GM21360 (cell line): Measurements from ENCODE around the gene SRGN.
"Not testable (repeated sequence)": the region's sequence is repeated elsewhere in the genome, so short reads cannot be mapped to it uniquely, and the experiment has no call there.

ENCODE experiments used
- ATAC-seq: cut with Tn5 transposase; IDR thresholded peaks from one replicate; pipeline ENCODE4 v1.9.1; 2021; ENCODE audit warnings: mild to moderate bottlenecking, moderate library complexity; ENCODE audit not compliant: unreplicated experiment

The SRGN gene, protein sequence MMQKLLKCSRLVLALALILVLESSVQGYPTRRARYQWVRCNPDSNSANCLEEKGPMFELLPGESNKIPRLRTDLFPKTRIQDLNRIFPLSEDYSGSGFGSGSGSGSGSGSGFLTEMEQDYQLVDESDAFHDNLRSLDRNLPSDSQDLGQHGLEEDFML

DNA sequence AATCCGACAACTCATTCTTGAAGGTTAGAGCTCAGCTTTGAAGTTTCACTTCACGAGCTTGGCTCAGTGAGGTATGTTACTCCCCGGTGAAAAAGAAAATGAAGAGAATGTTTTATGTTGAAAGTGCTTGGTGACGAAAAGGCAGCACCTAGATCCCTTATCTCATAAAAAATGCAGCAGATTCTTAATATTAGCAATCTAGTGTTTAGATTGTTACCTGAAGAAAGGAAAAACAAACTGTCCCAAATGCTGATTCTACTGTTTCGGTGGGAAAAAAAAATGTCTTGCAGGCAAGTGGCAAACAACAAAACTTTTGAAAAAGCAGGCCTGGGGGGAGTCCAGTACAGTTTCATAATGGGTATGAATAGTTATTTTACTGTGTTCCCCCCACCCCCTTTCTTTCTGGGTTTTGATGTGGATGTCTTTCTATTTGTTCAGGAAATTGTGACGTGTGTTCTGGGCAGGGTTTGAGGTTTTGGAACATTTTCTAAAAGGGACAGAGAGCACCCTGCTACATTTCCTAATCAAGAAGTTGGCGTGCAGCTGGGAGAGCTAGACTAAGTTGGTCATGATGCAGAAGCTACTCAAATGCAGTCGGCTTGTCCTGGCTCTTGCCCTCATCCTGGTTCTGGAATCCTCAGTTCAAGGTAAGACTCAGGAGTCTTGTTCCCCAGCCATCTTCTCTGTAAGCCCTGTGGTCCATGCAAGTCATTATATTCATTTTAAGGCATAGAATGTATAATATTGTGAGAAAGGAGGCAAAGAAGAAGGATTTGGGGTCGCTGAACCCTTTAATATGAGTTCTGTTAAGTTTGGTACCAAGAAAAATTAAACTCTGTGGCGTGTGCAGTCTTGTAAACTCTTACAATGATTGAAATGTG, at the start of gene SRGN:
Gene SRGN (plus strand): TSS at position 514 of the 881 bp plus-strand sequence. CDS start 55 bp downstream, at position 569.
- peak; percentile 54 for ATAC-seq

DNA sequence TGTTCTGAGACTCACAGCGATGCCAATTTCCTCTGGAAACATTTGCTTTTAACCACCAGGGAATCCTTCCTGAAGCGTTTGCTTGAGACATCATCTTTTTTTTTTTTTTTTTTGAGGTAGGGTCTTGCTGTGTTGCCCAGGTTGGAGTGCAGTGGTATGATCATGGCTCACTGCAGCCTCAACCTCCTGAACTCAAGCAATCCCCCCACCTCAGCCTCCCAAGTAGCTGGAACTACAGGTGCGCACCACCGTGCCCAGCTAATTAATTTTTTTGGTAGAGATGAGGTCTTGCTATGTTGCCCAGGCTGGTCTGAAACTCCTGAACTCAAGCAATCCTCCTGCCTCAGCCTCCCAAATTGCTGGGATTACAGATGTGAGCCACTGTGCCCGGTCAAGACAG, 47.0 kb upstream of the SRGN start:
- not testable (repeated sequence) for ATAC-seq

DNA sequence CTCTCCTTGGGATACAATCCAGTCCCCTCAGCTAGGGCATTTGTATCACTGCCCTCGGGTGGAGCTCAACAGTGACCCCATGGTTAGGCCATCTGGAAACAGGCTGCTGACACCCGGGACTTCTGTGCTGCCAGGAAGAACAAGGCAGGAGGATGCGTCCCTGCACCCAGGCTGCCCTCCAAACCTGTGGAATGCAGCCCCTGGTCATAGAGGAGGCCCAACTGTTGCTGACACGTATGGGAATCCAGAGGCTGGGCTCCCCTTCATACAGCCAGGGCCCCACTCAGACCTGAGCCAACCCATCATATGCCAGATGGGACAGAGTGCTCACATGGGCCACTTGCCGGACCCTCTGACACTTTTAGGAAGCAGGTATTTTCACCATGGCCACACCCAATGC, 45.5 kb upstream of the SRGN start:
- no peak for ATAC-seq

DNA sequence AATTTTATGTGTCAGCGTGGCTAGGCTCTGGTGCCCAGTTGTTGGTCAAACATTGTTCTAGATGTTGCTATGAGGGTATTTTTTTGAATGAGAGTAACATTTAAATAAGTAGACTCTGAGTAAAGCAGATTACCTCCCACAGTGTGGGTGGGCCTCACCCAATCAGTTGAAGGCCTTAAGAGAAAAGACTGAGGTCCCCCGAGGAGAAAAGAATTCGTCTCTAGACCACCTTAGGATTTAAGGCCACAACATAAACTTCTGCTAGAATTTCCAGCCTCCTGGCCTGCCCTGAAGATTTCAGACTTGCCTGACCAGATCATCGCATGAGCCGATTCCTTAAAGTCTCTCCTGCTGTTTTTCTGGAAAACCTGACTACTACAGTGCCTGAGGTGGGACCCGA, 45.1 kb upstream of the SRGN start:
- ATAC-seq, result no peak

DNA sequence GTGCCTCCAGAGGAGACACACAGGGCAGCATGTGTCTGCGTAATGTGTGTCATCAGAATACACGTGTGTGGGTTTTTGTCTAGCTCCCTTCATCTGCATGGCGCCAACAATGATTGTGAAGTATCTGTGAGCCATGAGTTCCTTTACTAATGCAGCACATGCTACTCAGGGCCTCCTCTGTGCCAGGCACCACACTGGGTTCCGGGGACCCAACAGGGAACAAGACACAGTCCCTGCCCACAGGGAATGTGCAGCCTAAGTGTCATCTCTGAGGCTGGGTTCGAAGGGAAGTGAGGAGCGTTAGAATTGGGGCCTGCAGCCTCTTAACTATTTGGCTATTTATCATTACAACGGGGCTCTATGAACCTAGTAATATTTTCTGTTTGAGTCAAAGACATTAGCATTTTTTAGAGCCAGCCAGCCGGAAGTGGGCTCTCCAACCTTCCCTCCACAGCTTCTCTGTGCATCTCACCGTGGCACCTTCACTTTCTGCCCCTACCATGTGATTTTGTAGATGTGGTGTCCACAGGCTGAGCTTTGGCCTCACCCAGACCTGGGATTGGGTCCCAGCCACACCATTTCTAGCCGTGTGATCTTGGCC, 43.9 kb upstream of the SRGN start:
- ATAC-seq, result peak; percentile 33

DNA sequence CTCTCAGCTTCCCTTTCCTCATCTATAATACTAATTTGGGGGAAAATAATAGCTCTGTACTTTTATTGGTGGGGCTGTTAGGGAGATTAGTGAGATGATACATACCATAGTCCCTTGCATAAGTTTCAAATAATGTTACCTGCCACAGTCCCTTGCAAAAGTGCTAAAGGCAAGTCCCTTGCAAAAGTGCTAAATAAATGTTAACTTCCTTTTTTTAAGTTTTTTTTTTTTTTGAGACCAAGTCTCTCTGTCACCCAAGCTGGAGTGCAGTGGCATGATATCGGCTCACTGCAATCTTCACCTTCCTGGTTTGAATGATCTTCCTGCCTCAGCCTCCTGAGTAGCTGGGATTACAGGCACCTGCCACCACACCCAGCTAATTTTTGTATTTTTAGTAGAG, 43.4 kb upstream of the SRGN start:
- peak; percentile 14 for ATAC-seq

DNA sequence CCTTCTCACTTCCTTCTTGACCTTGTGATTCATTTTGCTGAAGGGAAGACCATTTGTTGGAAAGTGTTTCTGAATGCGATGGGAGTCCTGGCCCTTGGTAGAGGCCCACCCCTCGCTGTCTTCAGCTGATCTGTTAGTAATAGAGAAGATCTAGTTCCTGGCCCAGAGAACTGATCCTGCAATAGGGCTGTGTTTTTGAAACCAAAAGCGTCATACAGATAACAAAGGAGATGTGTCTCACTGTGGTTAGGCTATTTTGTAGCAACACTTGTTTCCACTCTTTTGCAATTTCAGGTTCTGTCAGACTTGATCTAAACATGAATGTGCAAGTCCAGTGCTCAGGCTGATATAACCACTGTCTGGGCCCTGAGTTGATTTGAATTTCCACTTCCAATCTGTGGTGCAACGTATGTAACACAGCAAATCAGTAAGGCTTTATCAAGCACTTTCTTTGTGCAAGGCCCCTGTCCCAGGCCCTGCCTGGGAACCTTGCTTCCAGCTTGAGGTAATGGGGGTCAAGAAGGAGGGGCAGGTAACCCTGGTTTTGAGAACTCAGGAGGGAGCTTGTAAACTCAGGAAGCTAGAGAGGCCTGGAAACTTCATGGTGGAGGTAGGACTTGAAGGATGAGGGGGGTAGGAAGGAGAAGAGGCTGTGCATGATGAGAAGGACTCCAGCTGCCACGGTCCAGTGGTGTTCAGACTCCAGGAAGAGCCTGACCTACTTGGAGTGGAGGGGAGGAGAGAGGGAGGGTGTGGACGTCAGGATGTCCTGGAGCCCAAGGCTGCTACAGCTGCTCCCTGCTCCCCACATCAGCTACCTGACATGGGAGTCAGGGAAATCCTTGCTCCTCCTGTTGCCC, 42.2 kb upstream of the SRGN start:
- peak; percentile 56 for ATAC-seq

DNA sequence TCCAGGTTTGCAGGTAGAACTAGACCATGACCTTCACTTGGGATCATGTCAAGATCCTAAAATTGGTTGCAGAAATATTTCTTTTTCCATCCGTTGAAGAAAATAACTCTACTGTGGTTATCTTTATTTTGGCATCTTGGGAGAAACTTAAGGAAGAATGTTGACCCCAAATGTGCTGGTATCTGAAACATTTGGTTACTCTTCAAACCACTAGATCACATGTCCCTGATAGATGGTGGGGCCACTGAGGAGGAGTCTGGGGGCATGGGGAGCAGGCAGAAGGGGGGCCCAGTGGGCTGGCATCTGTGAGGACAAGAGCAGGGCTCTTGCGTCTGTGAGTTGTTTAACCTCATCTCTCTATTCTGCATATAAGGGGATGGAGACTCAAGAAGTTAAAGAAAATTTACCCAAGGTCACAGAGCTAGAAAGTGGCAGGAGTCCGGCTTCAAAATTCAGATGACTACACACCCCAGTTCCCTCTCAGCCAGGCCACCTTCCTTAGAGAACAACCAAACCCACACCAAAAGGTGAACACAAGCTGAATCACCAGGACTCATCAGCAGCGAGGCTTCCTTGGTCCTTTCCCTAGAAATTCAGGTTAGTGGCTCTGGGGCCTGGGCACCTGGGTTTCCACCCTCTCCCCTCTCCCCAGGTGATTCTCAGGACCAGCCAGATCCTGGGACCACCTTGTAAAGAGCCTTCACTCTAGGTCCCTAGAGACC, 40.6 kb upstream of the SRGN start:
- ATAC-seq, result no peak

DNA sequence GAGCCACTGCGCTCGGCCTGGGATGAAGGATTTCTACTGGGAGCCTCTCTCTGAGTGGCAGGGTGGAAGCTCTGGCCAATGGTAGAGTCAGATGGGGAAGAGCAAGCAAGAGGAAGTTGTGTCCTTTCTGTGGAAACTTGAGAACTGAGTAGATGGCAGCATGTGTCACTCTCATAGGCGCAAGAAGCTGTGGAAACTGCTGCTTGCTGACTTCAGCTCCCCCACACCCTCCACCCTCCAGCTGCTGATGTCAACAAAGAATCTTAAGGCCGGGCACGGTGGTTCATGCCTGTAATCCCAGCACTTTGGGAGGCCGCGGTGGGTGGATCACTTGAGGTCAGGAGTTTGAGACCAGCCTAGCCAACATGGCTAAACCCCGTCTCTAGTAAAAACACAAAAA, 39.8 kb upstream of the SRGN start:
- no peak for ATAC-seq

DNA sequence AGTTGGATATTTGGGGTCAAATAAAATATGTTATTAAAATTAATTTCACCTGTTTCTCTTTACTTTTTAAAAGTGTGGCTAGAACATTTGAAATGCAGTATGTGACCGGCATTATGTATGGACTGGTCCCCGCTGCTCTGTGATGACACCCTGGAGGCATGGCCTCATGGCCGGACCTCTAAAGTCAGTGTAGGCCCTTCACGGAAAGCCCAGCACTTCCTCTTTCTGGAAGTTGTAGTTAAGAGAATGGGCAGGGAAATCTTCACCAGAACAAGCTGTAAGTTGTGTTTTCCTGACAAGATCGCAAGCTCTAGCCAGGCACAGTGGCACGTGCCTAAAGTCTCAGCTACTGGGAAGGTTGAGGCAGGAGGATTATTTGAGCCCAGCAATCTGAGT, 38.3 kb upstream of the SRGN start:
- no peak for ATAC-seq

DNA sequence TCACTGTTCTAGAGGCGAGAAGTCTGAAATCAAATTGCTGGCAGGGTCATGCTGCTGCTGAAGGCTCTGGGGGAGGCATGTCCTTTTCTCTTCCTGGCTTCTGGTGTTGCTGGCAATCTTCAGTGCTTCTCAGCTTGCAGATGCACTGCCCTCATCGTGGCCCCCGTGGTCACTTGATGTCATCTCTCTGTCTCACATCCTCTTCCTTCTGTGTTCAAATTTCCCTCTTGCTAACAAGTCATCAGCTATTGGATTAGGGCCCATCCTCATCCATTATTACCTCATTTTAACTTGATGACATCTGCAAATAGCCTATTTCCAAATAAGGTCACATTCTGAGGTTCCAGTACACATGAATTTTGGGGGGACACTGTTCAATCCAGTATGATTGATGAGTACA, 36.6 kb upstream of the SRGN start:
- ATAC-seq, result no peak

DNA sequence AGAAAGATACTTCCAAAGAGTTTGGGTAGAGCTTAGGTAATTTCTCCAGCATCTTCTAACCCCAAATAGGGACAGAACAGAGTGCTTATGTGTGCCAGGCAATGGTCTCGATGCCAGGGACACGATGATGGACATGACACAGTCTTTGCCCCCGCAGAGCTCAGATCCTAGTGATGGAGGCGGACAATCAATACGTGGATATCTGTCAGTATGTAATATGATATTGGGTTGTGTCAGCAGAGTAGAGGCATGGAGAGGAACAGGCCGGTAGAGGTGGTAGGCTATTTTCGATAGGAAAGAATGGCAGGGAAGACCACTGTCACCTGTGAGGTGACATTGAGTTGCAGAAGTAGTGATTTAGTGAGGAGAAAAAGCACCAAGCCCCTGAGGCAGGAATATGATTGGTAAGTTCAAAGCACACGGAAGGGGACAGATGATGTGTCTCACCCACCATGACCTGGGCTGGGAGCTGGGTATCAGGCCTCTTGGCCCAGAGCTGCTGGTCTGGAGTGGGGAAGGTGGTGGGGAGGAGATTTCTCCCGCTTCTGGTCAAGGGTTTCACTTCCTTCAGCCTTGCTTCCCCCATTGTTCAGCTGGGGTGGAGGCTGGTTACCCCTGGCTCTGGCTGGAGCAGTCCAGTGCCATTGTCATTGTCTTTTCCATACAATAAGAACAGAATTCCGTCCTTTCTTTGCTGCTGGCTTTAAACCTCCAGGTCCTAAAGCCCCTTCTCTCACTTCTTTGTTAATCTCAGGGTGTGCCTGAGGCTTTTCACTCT, 36.0 kb upstream of the SRGN start:
- no peak for ATAC-seq

DNA sequence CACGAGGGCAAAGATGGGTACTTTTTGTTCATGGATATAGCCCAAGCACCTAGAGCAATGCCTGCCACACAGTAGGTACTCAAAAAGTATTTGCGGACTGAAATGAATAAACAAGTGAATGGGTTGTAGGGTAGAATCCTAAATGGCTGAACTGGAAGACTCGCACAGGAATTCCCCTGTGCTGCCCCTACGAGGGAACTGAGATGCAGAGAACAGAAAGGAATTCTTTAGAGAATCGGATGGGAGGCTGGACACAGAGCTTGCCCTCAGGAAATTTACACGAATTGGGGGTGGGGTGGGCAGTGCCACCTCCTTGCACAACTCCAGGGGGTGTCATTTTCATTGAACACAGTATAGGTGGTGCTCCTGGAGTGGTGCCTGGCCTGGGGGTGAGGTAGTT, 35.2 kb upstream of the SRGN start:
- no peak for ATAC-seq

DNA sequence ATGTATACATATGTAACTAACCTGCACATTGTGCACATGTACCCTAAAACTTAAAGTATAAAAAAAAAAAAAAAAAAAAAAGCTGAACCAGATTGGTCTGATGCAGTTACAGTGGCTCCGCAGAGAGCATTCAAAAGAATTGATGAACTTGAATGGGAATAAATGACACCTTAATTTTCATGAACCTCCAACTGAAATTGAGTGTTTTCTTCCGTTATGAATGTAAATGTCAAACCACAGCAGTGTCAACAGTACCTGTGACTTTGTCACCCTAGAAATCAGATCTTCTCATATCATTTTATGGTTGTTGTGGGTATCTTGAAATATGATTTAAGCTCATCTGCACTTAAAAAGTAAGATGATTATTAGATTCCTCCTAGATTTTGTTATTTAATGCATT, 32.7 kb upstream of the SRGN start:
- ATAC-seq, result no peak

DNA sequence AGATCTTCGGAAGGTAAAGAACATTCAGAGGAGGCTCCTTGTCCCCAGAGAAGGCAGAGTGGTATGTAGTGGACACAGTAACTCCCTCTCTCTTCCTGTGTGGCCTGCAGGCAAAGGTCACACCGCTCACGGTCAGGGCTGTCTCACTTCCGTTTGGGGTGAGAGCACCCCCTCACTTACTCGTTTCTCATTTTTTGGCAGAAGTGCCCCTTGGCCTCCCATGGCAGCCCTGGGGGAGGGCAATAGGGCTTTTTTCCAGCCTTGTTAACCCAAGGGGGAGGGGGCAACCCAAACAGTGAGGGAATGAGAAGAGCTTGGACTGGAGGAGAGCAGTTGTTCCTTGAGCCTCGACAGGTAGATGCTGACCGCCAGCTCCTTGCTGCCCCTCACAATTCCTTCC, 31.8 kb upstream of the SRGN start:
- ATAC-seq, result no peak

DNA sequence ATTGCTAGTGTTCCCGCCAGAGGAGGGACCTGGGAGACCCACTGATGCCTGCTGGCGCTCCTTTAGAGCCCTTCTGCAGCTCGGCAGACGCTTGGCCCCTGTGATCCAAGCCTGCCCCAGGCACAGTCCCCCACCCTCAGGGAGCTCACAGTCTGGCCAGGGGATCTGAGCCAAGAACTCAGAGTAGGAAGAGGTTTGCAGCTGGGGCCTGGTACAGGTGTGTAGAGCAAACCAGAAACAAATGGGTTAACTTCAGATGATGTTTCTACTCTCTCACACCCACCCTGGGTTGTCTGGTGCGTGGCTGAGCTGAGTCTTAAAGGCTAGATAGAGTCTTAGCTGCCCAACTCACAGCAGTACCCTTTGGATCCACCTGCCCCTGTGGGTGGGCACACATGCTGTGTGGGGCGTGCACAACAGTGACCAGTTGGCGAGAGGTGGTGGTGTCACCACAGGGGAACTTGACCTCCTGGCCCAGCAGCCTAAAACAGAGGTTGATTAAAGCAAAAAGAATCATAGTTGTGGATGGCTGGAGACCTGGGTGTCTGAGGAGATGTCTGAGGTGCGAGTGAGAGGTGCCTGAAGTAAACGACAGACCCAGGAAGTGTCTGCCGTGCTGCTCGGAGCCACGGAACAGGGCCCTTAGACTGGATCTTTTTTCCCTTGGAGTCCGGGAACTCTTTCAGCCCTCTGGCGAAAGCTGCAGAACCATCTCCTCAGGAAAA, 31.2 kb upstream of the SRGN start:
- no peak for ATAC-seq

DNA sequence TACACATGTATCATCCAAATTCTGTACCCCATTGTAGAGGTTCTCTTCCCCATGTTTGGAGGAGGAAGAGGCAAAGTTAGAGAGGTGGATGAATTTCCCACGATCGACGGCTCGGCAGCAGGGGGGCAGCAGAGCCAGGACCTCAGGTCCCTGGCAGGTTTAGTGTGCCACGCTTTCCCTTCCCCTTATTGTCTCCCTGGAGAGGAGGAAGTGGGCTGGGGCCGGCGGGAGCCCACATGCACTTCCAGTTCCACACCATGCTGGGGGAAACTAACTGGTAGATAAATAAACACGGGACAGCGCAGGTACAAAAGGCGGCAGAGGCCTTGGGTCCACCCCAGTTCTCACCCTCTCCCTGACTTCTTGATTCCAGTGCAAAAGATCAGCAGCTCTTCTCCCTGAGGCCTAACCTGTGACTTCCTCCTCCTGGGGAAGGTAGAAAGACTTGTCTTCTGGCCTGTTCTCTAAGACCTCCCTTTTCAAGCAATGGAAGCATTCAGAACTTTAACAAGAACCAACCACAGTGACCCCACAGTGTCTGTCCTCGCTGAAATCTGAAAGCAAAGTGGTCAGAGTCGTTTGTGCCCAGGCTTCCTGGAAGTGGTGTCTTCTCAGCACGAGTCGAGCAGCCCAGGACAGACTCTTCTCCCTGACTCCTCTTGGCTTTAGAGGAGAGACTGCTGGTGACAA, 30.5 kb upstream of the SRGN start:
- ATAC-seq, result no peak

DNA sequence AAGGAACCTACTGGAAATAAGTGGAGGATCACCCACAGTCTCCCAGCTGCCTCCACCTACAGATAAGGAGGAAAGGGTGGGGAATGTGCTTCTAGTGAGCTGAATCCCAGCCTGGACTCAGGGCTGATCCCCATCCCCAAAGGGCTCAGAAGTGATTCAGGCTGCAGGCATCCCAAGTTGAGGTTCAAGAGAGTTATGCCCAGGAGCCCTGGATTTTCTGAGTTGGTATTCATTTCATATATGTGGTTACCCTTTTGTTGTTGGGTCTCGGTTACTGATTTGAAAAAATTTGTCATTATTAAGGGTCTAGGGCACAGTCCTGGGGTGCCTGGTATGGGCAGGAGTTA, 30.0 kb upstream of the SRGN start:
- no peak for ATAC-seq
